Right cardiac atrium (tissue), 5 donors: Measurements from ENCODE around the gene RHEBL1. TPM values are rescaled to one million over a fixed set of nuclear protein-coding genes. Genes with fewer than 3 reads are reported as not detected.
A peak's percentile ranks its signal among the peaks of the same experiment; 100 is the strongest.
"Not testable (repeated sequence)": the region's sequence is repeated elsewhere in the genome, so short reads cannot be mapped to it uniquely, and the experiment has no call there.

Experiments used
- ATAC-seq, 2 donors: fragments of 200-7000 bp; cut with Tn5 transposase; one replicate each; pipeline versions ENCODE4 v1.8.0 to v1.9.1; 2020; ENCODE audit warnings: moderate library complexity in 2 of 2, mild to moderate bottlenecking in 1 of 2
- DNase-seq, 3 donors: peaks; one replicate each; pipeline ENCODE4 v3.0.0-alpha.2; 2020
- H3K27ac ChIP-seq: one replicate; pipeline ENCODE4 v1.5.1; 2013; ENCODE audit warnings: mild to moderate bottlenecking, low read length, control low read depth, moderate library complexity
- H3K27me3 ChIP-seq: one replicate; pipeline ENCODE4 v1.6.1; 2013; ENCODE audit not compliant: control insufficient read depth, insufficient read depth
- H3K4me1 ChIP-seq: one replicate; pipeline ENCODE4 v1.6.1; 2013; ENCODE audit warnings: low read length; ENCODE audit not compliant: control insufficient read depth, insufficient read depth
- H3K4me3 ChIP-seq: one replicate; pipeline ENCODE4 v1.5.1; 2013; ENCODE audit warnings: low read length, control low read depth
- H3K9me3 ChIP-seq: one replicate; pipeline ENCODE4 v1.6.1; 2013; ENCODE audit warnings: low read length; ENCODE audit not compliant: control insufficient read depth
- WGBS: extraction: QIAGEN DNeasy Blood & Tissue Kit; methylation state at CpG from one replicate; pipeline ENCODE4 v1.1.7; 2013; 5-methylcytosine and 5-hydroxymethylcytosine counted together
- intact Hi-C, 4 donors: fragments of 100-400 bp; cut with DNase I; formaldehyde crosslinking; loops; one replicate each; pipeline versions ENCODE4 v1.11.0 to v1.14.0; 2022 to 2023
- polyA plus RNA-seq: library from polyadenylated mRNA; stranded (reverse); fragments of 200-250 nt; gene quantifications from one replicate; pipeline ENCODE4 v1.2.3, GENCODE V29; 2013
- total RNA-seq, 4 donors: library from RNA; stranded (reverse); fragmentation: NEBNext Ultra II Directional; extraction: Animal tissue kit (Norgen Biotek cat#: 25700); gene quantifications; one replicate each; pipeline ENCODE4 v1.2.1, GENCODE V29; 2021
- donor health status: healthy with polysubstance abuse.
- donor health status: DM: no; HTN: yes; CAD: no.
- donor health status: DM: no; HTN: no; CAD: no.
- donor health status: DM: no; HTN: yes; CAD: no; lungs with severe emphysema.
- donor health status: DM: yes; HTN: yes; CAD: no.

RHEBL1 gene
- total and polyA plus RNA-seq, 5 donors, result 0.21 to 0.59 (median 0.31) TPM; not detected in 2

DNA sequence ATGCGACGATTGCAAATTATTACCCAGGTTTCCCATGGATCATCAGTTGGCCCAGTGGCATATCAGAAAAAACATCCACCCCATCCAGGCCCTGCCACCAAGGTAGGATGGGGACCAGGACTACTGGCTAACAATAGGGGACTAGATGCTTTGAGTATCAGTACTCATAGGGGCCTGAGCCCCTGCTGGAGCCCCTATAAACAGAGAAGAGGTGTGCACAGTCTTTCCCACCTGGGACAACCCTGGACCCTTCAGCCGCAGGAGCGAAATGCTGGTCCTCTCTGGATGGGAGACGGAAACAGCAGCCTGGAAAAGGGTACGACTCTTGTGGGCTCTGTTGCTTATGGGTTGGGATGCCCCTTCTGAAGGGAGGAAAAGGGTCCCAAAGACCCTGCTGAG, 19.2 kb upstream of the RHEBL1 start:
- intact Hi-C loops, result loop anchor here (5.0 to 10.0 kb wide), 3 partner anchors 33 to 148 kb away; no protein-coding TSS in a partner anchor
- Histone ChIP-seq H3K4me1 (peaks cover 11% of the 10 kb centered on the region), H3K4me3 (no peak overlapping the region), H3K9me3 (no peaks in the 10 kb centered on the region), H3K27ac (no peak overlapping the region), H3K27me3 (no peaks in the 10 kb centered on the region)
- DNase-seq (no peak), ATAC-seq (no peak)
- 65% methylated on average over 6 of the region's 6 CpGs for WGBS

DNA sequence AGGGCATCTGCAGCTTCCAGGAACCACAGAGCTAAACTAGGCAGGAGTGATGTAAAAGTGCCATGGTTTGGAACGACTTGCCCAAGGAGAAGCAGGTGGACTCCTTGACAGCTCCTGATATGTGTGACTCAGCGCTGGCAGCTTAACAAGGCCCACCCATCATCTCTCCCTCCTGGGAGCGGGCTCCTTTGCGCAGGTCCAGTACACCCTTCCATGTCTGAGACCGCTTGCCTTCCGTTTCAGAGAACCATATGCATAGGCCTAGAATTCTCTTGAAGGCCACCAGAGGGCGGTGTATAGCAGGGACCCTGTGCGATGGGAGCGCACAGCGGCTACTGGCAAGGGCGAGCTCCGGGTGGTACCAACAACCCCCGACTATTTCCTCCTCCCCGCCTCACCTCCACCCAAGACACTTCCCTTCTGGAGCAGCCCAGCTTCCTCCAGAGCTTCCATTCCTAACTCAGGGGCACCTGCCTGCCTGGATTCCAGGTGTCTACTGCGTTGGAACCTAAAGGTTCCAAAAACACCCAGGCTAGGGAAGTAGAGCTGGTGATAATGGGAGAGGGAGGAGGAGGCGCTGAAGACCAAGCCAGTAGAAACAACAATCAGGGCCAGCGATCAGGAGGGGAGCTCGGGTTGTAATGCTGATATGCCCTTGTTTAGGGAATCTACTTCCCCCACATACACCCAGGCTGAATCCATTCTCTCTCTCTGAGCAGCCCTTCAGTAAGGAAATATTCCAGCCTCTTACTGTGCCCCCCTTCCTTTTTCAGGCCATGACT, 18.6 kb upstream of the RHEBL1 start:
- intact Hi-C loops, result loop anchor here (5.0 to 10.0 kb wide), 3 partner anchors 34 to 149 kb away; no protein-coding TSS in a partner anchor
- Histone ChIP-seq H3K27ac (no peak overlapping the region), H3K4me1 (peaks cover 11% of the 10 kb centered on the region), H3K27me3 (no peaks in the 10 kb centered on the region), H3K9me3 (no peaks in the 10 kb centered on the region), H3K4me3 (no peak overlapping the region)
- WGBS, result 1% methylated on average over 18 of the region's 18 CpGs
- ATAC-seq (peak; percentile 90), DNase-seq (peak; percentile 77 to 80 (median 77))

DNA sequence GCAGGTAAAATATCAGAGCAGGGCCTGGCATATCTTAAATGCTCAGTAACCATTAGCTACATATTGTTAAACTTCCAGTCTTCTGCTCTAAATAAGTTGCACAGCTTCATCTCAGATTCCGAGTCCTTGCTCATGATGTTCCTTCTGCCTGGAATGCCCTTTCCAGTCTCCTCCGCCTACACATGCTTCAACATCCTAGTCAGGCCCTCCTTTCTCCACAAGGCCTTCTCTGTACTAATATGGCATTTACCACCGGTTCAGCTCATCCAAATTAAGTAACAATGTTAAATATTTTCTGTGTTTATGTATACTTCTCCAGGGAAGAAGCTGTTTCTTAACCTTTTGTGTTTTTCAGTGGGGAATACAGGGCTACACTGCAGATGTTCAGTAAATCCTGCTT, 16.3 kb upstream of the RHEBL1 start:
- Histone ChIP-seq H3K4me1 (peaks cover 8% of the 10 kb centered on the region), H3K27me3 (no peaks in the 10 kb centered on the region), H3K9me3 (no peaks in the 10 kb centered on the region), H3K4me3 (no peak overlapping the region), H3K27ac (no peak overlapping the region)
- intact Hi-C loops, result loop anchor here (5.0 to 10.0 kb wide), 3 partner anchors 36 to 151 kb away; no protein-coding TSS in a partner anchor
- ATAC-seq (no peak), DNase-seq (no peak)
- WGBS, result 74% methylated on average over 3 of the region's 3 CpGs

DNA sequence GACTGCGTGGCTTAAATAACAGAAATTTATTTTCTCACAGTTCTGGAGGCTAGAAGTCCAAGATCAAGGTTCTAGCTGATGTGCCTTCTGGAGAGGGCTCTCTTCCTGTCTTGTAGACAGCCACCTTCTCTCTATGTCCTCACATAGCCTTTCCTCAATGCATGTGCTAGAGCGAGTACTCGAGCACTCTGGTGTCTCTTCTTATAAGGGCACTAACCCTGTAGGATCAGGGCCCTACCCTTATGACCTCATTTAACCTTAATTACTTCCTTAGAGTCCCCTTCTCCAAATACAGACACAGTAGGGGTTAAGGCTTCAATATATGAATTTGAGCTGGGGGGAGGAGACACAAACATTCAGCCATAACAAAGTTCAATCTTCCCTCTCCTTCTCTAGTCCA, 14.7 kb upstream of the RHEBL1 start:
- no peaks in the 10 kb centered on the region for H3K27me3 ChIP-seq
- intact Hi-C loops, result loop anchor here in 1 of 4 donors (10.0 kb wide), 1 partner anchor 150 kb away; no protein-coding TSS in a partner anchor
- H3K4me1 ChIP-seq, result peaks cover 7% of the 10 kb centered on the region
- H3K27ac ChIP-seq, result no peak overlapping the region
- DNase-seq (no peak), ATAC-seq (no peak)
- 99% methylated on average over 3 of the region's 3 CpGs for WGBS
- H3K4me3 ChIP-seq, result no peak overlapping the region
- H3K9me3 ChIP-seq, result no peaks in the 10 kb centered on the region

DNA sequence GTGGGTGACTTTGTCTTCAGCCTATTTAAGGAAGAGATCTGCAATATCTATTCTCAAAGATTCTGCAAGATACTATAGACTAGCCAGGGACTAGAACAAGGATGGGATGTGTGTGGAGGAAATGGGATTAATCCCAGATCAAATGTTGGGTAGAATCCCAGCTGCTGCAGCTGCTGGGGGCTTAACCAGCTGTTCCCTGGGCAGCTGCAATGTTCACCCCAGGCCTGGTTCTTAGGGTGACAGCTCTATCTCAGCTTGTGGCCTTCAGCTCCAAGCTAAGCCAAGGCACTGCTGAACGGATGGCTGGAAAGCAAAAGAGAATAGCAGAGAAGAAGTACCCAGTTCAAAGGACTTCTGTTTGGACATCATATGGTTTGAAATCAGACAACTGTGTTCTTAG, 10.0 kb upstream of the RHEBL1 start:
- no peak for ATAC-seq
- Histone ChIP-seq H3K27ac (no peak overlapping the region), H3K4me1 (no peaks in the 10 kb centered on the region), H3K27me3 (no peaks in the 10 kb centered on the region), H3K9me3 (no peaks in the 10 kb centered on the region), H3K4me3 (no peak overlapping the region)
- DNase-seq, result no peak
- WGBS, result 59% methylated on average over 1 of the region's 1 CpG
- intact Hi-C loops, result loop anchor here in 1 of 4 donors (10.0 kb wide), 1 partner anchor 155 kb away; no protein-coding TSS in a partner anchor

DNA sequence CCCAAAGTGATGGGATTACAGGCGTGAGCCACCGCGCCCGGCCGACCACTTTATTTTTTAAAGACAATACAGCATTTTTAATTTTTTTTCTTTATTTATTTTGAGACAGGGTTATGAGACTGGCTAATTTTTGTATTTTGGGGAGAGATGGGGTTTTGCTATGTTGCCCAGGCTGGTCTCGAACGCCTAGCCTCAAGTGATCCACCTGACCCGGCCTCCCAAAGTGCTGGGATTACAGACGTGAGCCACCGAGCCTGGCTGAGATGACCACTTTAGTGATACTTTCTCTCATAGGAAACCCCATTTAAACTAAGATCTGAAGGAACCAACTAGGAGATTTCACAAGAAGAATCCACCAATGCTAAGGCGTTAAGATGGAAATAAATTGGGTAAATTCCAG, 1.2 kb upstream of the RHEBL1 start:
- 93% methylated on average over 11 of the region's 11 CpGs for WGBS
- Histone ChIP-seq H3K4me1 (peaks cover 5% of the 10 kb centered on the region), H3K9me3 (no peaks in the 10 kb centered on the region), H3K4me3 (no peak overlapping the region), H3K27me3 (no peaks in the 10 kb centered on the region), H3K27ac (no peak overlapping the region)
- DNase-seq, result no peak
- no peak for ATAC-seq
- intact Hi-C loops, result no loop called here

DNA sequence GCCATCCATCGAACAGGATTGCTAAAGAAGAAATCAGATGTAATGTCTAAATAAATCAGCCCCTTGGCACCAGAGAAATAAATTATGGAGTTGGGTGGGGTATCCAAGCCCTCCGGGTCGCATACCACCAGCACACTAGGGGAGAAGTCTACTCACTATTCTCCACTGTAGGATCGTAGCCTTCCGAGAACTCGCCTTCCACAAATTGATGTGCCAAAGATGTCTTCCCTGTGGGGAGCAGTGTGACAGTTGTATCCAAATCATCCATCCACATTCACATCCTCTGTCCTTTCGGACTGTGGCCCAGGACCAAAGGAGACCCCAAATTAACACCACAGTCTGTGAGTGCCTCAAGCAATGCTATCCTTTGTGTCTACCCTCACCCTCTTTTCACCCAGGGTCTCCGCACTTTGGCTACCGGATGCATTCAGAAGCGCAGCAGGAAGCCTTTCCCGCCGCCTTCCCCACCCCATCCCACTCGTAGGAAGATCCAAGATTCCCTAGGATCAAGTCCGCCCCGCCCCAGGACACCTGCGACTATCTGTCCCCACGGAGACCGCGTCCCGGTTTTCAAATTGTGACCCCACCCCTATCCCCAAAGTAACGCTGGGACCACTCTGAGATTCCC, 786 bp downstream of the RHEBL1 start:
- Histone ChIP-seq H3K4me1 (peaks cover 5% of the 10 kb centered on the region), H3K27me3 (no peaks in the 10 kb centered on the region), H3K9me3 (no peaks in the 10 kb centered on the region), H3K4me3 (peak overlapping the region; percentile 61), H3K27ac (no peak overlapping the region)
- DNase-seq, result no peak
- intact Hi-C loops, result loop anchor here in 2 of 4 donors (10.0 kb wide), 2 partner anchors 46 to 166 kb away; partner anchors contain the start of gene LMBR1L (in 2 of the 2)
- WGBS, result 22% methylated on average over 21 of the region's 21 CpGs
- no peak for ATAC-seq

DNA sequence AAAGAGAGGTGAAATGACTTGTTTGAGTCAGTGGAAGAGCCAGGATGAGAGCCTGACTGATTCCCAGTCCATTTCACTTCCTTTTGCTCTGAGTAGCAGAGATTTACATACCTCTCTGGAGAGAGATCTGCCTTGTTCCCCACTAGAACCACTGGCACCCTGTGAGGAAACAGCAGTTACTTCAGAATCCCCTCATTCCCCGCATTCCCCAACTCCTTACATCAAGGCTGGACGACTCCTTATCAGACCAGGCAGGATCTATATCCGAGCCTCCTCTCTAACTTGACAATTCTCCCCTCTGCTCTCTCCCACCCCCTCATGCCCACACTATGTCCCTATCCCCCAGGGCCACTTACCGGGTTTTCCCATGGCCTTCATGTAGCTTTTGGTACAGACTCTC, 3.7 kb downstream of the RHEBL1 start:
- no peak overlapping the region for H3K27ac ChIP-seq
- no peak overlapping the region for H3K4me3 ChIP-seq
- no peak for DNase-seq
- 53% methylated on average over 4 of the region's 4 CpGs for WGBS
- no peaks in the 10 kb centered on the region for H3K9me3 ChIP-seq
- ATAC-seq, result no peak
- intact Hi-C loops, result loop anchor here in 2 of 4 donors (10.0 kb wide), 2 partner anchors 49 to 169 kb away; partner anchors contain the start of gene LMBR1L (in 2 of the 2)
- peaks cover 5% of the 10 kb centered on the region for H3K4me1 ChIP-seq
- no peaks in the 10 kb centered on the region for H3K27me3 ChIP-seq

DNA sequence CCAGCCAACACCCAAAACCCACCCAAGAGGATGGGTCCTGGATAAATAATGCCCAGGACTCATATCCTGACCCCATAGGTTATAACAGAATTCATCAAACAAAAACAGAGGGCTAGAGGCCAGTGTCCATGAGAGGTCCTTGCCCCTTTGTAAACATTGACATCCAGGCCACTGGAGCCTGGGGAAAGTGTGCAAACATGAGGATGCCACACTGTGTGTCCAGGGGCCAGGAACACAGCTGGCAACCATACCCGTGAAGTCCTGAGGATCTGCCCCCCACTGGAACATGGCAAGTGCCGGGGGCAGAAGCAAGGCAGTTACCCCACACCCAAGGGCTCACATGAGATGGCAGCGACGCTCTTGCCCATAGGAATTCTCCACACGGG, 5.0 kb downstream of the RHEBL1 start:
- no peaks in the 10 kb centered on the region for H3K27me3 ChIP-seq
- intact Hi-C loops, result loop anchor here in 2 of 4 donors (10.0 kb wide), 2 partner anchors 50 to 170 kb away; partner anchors contain the start of gene LMBR1L (in 2 of the 2)
- 94% methylated on average over 5 of the region's 5 CpGs for WGBS
- no peak overlapping the region for H3K4me3 ChIP-seq
- H3K27ac ChIP-seq, result no peak overlapping the region
- peaks cover 5% of the 10 kb centered on the region for H3K4me1 ChIP-seq
- ATAC-seq (no peak), DNase-seq (no peak)
- no peaks in the 10 kb centered on the region for H3K9me3 ChIP-seq

DNA sequence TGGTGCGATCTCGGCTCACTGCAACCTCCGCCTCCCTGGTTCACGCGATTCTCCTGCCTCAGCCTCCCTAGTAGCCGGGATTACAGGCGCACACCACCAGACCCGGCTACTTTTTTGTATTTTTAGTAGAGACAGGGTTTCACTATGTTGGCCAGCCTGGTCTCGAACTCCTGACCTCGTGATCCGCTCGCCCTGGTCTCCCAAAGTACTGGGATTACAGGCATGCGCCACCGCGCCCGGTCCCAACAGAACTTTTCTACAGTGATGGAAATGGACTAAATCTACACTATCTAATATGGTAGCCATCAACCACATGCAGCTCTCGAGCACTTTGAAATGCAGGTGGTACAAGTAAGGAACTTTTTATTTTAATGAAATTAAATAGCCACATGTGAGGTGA, 7.9 kb downstream of the RHEBL1 start:
- ATAC-seq, H3K4me1 ChIP-seq, H3K27me3 ChIP-seq, H3K9me3 ChIP-seq, H3K27ac ChIP-seq, H3K4me3 ChIP-seq: not testable (repeated sequence)
- 90% methylated on average over 17 of the region's 17 CpGs for WGBS
- intact Hi-C loops, result loop anchor here in 2 of 4 donors (10.0 kb wide), 2 partner anchors 53 to 173 kb away; partner anchors contain the start of gene LMBR1L (in 2 of the 2)
- peak in 1 of 3 donors; percentile 41 for DNase-seq

DNA sequence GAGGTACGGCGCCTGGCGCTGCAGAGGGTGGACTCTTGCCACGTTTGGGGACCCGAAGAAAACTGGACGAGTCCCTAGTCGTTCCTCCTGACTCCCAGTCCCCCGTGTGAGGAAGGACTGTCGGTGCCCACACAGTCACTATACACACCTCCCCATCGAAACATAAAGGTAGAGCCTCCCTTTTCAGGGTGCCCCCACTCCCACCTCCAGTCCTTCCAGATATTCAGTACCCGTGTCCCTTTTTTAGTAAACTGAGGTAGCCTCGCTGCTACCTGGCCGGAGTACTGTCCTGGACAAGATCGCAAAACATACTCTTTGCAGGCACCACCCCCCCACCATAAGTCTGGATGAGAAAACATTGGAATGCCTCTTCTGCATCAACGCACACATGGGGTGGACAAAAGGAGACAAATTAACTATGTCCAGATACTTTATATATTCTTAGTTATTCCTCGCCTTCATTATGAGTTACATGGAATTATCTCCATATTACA, 8.6 kb downstream of the RHEBL1 start:
- H3K9me3 ChIP-seq, result no peaks in the 10 kb centered on the region
- H3K4me3 ChIP-seq, result peak overlapping the region; percentile 96
- no peaks in the 10 kb centered on the region for H3K27me3 ChIP-seq
- peak overlapping the region; percentile 95 for H3K27ac ChIP-seq
- ATAC-seq (no peak), DNase-seq (no peak)
- intact Hi-C loops, result loop anchor here in 2 of 4 donors (10.0 kb wide), 2 partner anchors 54 to 174 kb away; partner anchors contain the start of gene LMBR1L (in 2 of the 2)
- peaks cover 8% of the 10 kb centered on the region for H3K4me1 ChIP-seq
- WGBS, result 6% methylated on average over 16 of the region's 16 CpGs
